OCI-M1 (cell line): ENCODE results near the gene CD44.
"Not testable (repeated sequence)": the region's sequence is repeated elsewhere in the genome, so short reads cannot be mapped to it uniquely, and the experiment has no call there.

Experiments
- DNase-seq: peaks from one replicate; lab custom pipeline; 2025; lab: John Stamatoyannopoulos, UW

The CD44 gene

DNA sequence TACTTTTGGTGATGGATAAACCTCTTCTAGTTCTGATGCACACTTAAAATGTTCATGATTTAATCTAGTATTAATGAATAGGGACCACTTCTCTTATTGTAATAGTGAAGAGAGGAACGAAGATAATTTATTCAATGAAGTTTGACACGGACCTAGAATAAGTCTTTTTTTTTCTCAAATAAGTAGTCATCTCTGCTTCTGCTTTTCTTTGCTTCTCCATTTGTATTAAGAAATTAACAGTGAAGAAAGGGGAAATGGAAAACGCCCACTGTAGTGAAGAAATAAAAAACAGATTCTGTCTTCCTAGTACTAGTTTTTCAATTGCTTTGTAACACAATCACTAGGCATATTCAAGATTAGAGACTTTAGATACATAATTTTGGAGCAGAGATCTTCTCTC is 73.0 kb downstream of the CD44 start:
- peak; percentile 9 for DNase-seq

DNA sequence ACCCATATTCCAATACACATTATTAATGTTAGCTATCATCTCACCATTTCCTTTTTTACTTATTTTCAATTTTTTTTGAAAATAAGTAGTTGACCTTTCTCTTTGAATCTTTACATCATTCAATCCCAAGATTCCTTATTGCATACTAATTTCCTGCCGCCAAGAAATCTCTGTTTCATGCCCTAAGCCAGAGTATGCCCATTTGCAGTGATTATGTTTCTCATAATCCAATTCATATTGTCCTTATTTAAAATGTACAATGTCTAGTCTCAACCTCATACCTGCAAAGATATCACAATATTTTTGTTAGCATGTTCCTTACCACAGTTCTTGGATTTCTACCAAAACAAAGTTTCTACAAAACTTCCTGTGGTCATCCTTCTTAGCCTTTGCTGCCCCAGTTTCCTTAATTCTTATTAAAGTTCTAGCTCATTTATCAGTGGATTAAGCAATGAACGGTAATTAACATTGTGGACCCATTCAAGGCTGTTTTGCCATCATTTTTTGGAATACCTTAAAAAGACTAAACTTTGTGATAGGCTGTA is 75.3 kb downstream of the CD44 start:
- no peak for DNase-seq

DNA sequence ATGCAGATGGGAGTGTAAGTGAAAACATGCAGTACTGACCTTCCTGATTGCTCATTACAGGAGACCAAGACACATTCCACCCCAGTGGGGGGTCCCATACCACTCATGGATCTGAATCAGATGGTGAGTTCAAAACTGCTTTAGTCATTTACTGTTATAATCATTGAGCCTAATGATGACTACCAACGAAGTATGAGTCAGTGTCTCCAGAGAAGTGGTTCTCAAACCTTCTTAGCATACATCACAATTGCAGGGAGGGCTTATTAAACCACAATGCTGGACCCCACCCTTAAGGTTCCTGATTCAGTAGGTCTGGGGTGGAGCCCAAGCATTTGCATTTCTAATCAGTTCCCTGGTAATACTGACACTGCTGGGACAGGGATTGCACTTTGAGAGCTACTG is 75.8 kb downstream of the CD44 start:
- DNase-seq, result no peak

DNA sequence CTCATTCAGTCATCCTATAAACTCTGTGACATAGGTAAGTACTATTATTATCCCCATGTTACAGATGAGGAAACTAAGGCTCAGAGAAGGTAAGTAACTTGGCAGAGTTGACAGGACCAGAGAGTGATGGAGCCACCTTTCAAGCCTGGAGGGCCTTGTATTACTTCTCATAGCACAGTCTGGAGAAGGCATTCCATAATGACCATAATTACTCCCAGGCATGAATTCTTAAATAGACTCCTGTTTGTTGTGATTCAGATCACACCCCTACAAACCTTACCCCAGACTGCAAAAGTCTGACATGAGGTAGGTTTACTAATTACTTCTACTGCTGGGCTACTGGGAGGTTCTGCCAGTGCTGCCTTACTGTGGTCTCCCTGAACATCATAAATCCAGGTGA is 77.0 kb downstream of the CD44 start:
- DNase-seq, result no peak

DNA sequence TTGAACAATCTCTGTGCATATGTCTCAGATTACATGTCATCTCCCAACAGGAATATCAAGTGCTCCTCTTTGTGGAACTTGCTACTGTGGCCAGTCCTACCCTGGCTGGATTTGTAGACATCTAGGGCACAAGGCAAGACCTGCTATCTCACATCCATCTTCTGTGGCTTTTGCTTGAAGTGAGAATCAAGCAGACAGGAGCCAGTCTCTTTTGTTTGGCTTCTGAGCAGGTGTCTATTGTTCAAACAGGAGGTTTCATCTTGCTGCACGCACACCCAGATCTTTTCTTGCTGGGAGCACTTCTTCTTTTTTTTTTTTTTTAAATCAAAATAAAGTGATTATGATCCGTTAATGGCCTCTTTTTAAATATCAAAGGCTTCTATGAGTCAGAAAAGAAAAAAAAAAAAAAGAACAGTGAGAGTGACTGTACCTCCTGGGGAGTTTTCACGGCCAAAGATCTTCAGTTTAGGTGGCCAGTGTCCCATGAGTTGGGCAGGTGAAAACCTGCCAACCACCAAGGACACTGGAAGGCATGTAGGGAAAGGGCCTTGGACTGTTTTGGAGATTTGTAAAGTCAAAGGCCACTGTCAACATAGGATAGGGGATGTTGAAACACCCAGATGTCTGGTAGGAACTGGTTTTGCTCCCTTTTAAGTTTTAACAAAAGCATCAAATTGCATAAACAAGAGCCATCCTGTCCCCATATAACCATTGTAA is 78.1 kb downstream of the CD44 start:
- DNase-seq, result no peak

DNA sequence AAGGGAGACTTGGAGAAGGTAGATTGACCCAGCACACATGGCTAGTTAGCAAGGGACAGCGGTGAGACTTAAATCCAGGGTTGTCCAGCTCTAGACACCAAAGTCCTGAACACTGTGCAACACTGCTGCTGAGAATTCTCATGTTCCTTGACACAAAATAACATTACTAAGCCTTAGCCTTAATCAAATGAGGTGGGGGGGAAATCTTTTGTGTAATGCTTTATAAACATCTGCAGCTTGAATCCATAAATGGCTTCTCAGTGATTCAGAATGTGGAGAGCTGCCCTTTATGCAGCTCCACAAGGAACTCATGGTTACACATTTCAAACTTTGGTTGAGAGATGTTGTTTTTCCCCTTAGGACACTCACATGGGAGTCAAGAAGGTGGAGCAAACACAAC is 80.0 kb downstream of the CD44 start:
- no peak for DNase-seq

DNA sequence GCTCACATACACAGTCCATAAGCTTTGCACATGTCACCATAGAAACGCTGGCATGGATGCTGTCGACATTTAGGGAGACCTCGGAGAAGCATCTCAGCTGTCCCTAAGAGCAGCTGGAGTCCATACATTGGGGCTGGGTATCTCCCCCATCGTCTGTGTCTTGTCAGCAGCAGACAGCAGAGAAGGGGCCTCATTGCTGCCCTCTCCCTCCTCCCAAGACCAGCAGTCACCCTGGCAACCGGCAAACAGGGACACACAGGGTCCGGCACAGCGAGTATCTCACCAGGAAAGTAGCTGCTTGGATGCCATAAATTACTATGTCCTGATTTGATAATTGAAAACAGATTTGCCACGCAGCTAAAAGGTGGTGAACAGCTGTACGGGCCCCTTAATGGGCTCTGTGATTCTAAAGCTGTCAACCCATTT is 84.4 kb downstream of the CD44 start:
- DNase-seq, result no peak

DNA sequence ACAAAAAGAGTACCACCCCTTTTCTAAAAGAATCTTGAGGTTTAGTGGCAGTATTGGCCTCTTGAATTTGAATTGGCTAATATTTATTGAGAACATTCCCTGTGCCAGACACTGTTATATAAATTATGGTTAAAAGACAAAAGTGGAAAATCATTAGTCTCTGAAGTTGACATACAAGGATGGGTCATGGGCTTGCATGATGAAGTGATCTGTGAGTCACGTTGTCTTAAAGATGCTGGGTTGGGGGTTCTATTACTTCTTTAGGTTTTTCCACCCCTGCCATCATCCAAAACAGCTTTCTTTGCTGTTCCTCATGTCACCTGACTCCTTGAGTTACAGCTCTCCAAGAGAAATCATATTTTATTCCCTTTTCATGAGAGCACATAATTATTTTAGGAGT is 85.0 kb downstream of the CD44 start:
- no peak for DNase-seq

DNA sequence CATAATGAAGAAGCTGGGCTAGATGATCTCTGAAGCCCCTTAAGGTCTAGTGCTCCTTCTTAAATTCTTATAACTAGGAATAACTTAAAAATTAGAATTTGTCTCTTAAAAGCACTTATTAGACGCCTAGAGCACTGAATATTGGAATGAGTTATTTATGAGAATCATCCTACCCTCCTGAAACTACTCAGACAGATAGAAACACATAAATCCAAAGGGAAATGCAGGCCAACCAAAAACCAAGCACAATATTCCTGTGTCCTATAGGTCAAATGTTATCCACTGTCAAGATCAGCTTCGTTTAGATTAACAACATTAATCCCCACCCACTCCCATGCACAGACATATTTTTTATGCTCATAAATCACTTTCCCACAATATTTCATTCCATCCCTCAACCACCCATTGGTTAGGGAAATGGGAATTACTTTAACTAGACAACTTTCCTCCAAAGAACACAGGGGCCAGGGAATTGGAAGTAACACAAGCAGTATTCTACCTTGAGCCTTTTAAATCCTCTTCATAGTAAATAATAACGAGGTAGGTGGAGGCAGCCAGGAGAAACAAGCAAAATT is 87.1 kb downstream of the CD44 start:
- no peak for DNase-seq

DNA sequence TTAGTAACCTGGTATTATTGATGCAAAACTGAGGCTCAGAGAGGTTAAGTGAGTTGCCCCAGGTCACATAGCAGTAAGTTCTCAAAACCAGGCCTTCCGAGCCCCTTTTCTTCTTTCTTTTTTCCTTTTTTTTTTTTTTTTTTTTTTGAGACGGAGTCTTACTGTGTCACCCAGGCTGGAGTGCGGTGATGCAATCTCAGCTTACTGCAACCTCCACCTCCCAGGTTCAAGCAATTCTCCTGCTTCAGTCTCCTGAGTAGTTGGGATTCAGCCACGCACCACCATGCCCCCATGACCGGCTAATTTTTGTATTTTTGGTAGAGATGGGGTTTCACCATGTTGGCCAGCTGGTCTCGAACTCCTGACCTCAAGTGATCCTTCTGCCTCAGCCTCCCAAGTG is 87.8 kb downstream of the CD44 start:
- DNase-seq, result not testable (repeated sequence)

DNA sequence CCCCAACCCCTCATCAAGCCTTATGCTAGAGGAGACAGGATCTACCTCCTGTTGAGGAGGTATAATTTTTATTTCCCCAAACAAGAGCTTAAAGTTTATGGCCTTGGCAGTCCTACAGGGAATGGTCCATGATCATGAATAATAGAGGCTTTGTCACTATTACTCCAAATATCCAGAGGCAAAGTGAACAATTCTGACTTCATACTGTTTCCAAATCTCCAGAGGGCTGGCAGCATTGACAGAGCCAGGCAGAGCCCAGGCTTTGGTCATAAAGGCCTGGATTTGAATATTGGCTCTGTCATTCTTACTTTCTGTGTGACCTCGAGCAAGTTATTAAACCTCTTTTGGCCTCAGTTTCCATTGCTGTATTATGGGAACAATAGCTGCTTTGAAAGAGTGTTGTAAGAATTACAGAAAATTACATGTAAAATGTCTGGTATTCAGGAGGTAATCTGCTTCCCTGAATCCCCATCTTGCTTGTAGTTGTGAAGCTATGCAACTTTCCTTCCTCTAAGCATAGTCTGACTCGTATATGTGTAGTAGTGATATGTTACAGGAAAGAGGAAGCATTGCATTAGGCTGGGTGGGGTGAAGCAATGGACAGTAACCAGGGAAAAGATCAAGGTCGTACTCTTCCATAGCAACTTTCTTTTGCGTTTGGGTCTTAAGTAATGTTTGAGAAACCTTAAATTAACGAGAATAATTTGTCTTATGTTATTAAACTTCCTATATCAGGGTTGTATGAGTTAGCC is 88.8 kb downstream of the CD44 start:
- peak; percentile 37 for DNase-seq

DNA sequence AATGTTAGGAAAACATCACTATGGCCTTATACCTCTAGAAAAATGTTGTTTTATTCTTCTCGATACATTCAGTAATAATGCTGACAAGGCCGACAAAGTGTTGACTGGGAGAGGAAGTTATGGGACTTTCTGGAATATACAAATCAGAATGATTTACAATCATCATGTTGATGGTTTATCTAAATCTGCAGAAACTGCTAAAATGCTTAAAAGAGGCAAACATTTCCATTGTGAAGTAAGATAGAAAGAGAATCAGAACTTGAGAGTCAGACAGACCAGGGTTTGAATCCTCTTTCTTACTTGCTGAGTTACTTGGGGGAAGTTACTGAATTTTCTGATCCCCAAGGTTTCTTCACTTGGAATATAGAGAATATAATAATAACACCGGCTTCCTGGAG is 89.4 kb downstream of the CD44 start:
- no peak for DNase-seq

DNA sequence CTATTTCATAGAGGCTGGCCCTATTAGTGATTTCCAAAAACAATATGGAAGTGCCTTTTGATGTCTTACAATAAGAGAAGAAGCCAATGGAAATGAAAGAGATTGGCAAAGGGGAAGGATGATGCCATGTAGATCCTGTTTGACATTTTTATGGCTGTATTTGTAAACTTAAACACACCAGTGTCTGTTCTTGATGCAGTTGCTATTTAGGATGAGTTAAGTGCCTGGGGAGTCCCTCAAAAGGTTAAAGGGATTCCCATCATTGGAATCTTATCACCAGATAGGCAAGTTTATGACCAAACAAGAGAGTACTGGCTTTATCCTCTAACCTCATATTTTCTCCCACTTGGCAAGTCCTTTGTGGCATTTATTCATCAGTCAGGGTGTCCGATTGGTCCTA is 91.4 kb downstream of the CD44 start:
- DNase-seq, result no peak

DNA sequence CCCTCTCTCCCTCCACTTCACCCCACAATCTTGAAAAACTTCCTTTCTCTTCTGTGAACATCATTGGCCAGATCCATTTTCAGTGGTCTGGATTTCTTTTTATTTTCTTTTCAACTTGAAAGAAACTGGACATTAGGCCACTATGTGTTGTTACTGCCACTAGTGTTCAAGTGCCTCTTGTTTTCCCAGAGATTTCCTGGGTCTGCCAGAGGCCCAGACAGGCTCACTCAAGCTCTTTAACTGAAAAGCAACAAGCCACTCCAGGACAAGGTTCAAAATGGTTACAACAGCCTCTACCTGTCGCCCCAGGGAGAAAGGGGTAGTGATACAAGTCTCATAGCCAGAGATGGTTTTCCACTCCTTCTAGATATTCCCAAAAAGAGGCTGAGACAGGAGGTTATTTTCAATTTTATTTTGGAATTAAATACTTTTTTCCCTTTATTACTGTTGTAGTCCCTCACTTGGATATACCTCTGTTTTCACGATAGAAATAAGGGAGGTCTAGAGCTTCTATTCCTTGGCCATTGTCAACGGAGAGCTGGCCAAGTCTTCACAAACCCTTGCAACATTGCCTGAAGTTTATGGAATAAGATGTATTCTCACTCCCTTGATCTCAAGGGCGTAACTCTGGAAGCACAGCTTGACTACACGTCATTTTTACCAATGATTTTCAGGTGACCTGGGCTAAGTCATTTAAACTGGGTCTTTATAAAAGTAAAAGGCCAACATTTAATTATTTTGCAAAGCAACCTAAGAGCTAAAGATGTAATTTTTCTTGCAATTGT is 92.3 kb downstream of the CD44 start:
- DNase-seq, result no peak

DNA sequence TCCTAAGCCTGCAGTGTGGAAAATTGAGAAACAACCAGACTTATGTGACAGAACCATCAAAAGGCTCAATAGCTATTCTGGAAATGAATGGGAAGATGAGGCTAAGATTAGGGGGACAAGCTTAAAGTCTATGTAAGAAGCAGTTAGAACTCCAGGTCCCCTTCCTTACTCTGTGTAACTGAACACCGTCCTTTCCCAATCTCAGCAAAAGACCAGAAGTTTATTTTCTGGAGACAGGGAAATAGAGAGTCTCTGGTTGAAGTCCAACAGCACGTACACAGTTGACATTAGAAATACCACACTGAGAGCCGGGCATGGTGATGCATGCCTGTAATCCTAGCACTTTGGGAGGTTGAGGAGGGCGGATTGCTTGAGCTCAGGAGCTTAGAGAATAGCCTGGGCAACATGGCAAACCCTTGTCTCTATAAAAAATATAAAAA is 93.9 kb downstream of the CD44 start:
- no peak for DNase-seq

DNA sequence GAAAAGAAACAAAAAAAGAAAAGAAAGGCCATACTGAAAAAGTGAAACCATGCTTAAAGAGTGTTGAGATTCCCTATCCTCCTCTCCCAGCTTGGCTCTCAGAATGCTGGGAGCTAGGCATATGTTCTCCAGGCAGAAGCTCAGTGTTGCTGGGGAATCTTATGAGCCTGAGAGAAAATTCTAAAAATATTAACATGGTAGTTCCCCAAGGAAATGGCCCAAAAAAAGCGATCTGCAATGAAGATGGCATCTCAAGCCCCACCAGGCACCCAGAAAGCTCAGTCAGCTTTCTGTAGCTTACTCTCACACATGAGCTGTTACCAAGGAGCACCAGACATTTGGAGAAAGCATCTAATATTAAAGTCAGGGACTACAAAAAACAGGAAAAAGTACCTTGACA is 94.5 kb downstream of the CD44 start:
- no peak for DNase-seq

DNA sequence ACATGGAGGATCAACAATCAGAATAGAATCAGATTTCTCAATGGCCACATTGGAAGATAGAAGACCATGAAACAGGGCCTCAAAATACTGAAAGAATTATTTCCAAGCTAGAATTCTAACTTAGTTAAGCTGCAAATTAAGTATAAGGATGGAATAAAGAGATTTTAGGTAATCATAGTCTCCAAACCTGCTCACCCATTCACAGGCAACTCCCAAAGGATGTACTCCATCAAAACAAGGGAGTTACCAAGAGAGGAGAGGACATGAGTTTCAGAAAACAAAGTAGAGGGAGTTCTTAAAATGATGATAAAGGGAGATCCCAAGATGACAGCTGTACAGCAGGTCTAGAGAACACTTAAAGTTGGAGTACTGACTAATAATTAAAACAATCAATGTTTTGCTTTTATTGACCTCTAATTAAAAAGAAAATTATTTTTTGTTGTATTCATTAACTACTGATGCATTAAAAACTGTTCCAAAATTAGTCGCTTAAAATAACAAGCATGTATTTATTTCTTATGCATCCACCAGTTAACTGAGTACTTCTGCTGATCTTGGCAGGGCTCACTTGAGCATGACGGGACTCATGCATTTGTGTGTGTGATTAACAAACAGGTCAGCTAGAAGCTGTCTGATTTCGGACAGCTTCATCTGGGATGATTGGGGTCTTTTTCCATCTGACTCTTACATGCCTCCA is 95.6 kb downstream of the CD44 start:
- DNase-seq, result no peak

DNA sequence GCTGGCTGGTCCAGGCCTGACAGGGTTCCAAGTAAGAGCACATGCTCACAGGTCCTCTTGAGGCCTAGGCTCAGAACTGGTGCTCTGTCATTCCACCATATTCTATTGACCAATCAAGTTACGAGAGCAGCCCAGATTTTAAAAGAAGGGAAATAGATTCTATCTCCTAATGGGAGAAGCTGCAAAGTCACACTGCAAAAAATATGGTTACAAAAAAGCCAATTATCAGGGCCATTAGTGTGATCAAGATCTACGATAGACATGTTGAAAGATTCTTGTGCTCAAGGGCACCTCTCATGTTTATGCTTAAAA is 96.1 kb downstream of the CD44 start:
- no peak for DNase-seq

DNA sequence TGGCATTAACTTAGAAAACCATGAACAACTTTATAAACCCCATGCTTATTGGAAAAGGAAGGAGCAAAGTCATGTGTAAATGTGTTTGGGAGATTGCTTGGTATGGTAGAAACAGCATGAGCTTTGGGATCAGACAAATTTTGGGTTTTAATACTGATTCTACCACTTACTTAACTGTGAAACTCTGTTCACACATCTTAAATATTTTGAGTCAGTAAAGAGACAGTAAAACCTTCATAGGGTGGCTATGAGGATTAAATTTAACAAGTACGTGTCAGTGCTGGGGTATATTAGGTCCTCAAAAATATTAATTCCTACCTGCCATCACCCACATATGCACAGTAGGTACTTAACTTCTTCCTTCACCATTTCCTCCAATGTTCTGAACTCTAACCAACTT is 96.5 kb downstream of the CD44 start:
- no peak for DNase-seq

DNA sequence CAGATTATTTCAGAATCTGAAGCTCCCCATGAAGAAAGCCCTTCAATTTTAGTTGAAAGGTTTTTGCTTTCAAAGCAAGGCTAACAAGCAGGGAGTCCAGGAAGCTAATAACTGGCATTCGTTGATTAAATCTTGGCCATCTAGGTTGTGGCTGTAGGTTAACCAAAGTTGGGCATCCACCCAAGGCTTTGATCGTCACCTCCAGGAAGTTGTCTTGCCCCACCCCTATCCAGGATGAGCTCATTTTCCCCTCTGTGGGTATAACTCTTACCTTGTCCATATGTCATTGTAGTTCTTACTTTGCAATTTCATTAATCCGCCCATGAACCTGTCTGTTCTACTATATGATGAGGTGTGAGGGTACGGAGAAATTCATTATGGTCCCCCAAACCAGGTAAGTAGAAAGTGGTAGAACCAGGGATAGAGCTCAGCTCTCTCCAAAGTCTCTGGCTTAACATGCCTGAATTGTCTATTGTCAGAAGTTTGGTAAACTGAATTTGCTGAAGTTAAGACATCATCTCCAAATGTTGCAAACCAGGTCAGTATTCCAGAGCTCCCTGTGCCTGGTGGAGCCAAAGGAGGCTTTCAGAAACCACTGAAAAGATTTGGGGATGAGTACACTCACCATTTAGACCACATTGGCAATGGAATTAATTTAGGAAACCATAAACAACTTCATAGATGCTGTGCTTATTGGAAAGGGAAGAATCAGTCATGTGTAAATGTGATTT is 97.1 kb downstream of the CD44 start:
- peak; percentile 19 for DNase-seq

DNA sequence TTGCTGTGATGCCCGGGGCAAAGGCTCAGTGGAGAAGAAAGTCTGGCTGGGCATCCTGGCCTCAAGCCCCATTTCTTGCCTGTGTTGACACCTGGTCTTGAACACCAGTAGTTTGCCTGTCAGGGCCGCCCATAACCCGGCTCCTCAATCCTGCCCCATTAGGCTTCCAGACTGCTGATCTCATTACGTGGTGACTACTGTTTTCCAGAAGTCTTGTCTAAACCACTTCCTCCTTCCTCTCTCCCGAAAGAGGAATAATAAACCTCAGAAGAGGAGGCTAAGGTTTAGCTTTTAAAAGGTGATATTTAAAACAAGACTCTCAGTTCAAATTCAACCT is 97.7 kb downstream of the CD44 start:
- DNase-seq, result peak; percentile 47
